Lung (tissue), 12 donors: ENCODE measurements around the gene RPS18. TPM values are rescaled to one million over a fixed set of nuclear protein-coding genes. Genes with fewer than 3 reads are reported as not detected.

Experiments used
- ATAC-seq: fragments of 200-7000 bp; cut with Tn5 transposase; one replicate; pipeline ENCODE4 v1.9.1; 2020; ENCODE audit warnings: moderate number of reproducible peaks; ENCODE audit not compliant: insufficient read depth, low FRiP score
- DNase-seq, 3 donors: peaks; one replicate each; pipeline ENCODE4 v3.0.0-alpha.2; 2013 to 2017
- H3K27ac ChIP-seq, 2 donors: one replicate each; pipeline ENCODE4 v1.5.1; 2013; ENCODE audit warnings: mild to moderate bottlenecking in 2 of 2, moderate library complexity in 2 of 2, control low read depth in 1 of 2, inconsistent platforms in 1 of 2, low read depth in 1 of 2, low read length in 1 of 2
- H3K27me3 ChIP-seq, 3 donors: one replicate each; pipeline ENCODE4 v1.5.1; 2013; ENCODE audit warnings: low read length in 2 of 3; ENCODE audit not compliant: control insufficient read depth in 3 of 3, insufficient read depth in 3 of 3
- H3K36me3 ChIP-seq, 4 donors: one replicate each; pipeline ENCODE4 v1.5.1; 2013; ENCODE audit warnings: low read length in 4 of 4, mild to moderate bottlenecking in 1 of 4, moderate library complexity in 1 of 4; ENCODE audit not compliant: control insufficient read depth in 4 of 4, insufficient read depth in 4 of 4
- H3K4me1 ChIP-seq, 5 donors: one replicate each; pipeline ENCODE4 v1.5.1; 2013; ENCODE audit warnings: low read length in 5 of 5, mild to moderate bottlenecking in 2 of 5, moderate library complexity in 1 of 5; ENCODE audit not compliant: control insufficient read depth in 5 of 5, insufficient read depth in 5 of 5
- H3K4me3 ChIP-seq: one replicate; pipeline ENCODE4 v1.5.1; 2013; ENCODE audit warnings: mild to moderate bottlenecking, control low read depth, moderate library complexity
- H3K9ac ChIP-seq, 2 donors: one replicate each; pipeline ENCODE4 v1.5.1; 2013; ENCODE audit warnings: low read length in 2 of 2, control low read depth in 1 of 2; ENCODE audit not compliant: insufficient read depth in 1 of 2
- H3K9me3 ChIP-seq, 4 donors: one replicate each; pipeline ENCODE4 v1.5.1; 2013; ENCODE audit warnings: low read length in 3 of 4, mild to moderate bottlenecking in 1 of 4, moderate library complexity in 1 of 4; ENCODE audit not compliant: control insufficient read depth in 4 of 4, insufficient read depth in 3 of 4
- CTCF ChIP-seq: IDR thresholded peaks from 2 replicates; pipeline ENCODE4 v1.5.1; 2012; ENCODE audit warnings: mild to moderate bottlenecking; ENCODE audit errors: control extremely low read depth, extremely low read depth
- WGBS, 2 donors: extraction: QIAGEN DNeasy Blood & Tissue Kit; methylation state at CpG; one replicate each; pipeline ENCODE4 v1.1.7; 2013; 5-methylcytosine and 5-hydroxymethylcytosine counted together
- polyA plus RNA-seq, 2 donors: library from polyadenylated mRNA; stranded (reverse); fragments of 200-250 nt; gene quantifications; one replicate each; pipeline ENCODE4 v1.2.1, GENCODE V29; 2013
- total RNA-seq, 2 donors: library from RNA; depleted of rRNA in 1 of 2; stranded (reverse); fragments of >200 nt in 1 of 2; gene quantifications; one replicate each; pipeline ENCODE4 v1.2.1, GENCODE V29; 2014 to 2021
- donor health status: control.
- donor health status: control.
- donor health status: Bipolar disorder and iron deficiency.
- donor health status: healthy.
- donor health status: DM: yes; HTN: yes; CAD: no.

RPS18 gene
- total and polyA plus RNA-seq, 4 donors, result 1,324 to 8,495 (median 2,994) TPM

- no peak for DNase-seq
- H3K9ac ChIP-seq, result no peak overlapping the region
- no peaks in the 10 kb centered on the region for H3K4me1 ChIP-seq
- H3K27me3 ChIP-seq, result no peaks in the 10 kb centered on the region
- ATAC-seq, result no peak
- peaks cover 4 to 59% (median 43%) of the 10 kb centered on the region in 4 donors for H3K36me3 ChIP-seq
- H3K27ac ChIP-seq, result no peak overlapping the region
- H3K9me3 ChIP-seq, result no peaks in the 10 kb centered on the region
- TF ChIP-seq CTCF, result no peak
- WGBS, 2 donors, result 86 to 93% methylated on average over 7 of the region's 7 CpGs
- no peak overlapping the region for H3K4me3 ChIP-seq
Observed at GRCh38 chr6:33264015-33264414, 7.9 kb upstream of the RPS18 start.

GRCh38 chr6:33271117-33271467, 783 bp upstream of the RPS18 start:
- WGBS, 2 donors, result 3 to 5% methylated on average over 7 of the region's 7 CpGs
- peaks cover 5 to 35% (median 23%) of the 10 kb centered on the region in 5 donors for H3K4me1 ChIP-seq
- no peak for ATAC-seq

GRCh38 chr6:33272275-33273128, 627 bp downstream of the RPS18 start:
- 10 to 12% methylated on average over 22 of the region's 22 CpGs for WGBS, 2 donors
- H3K36me3 ChIP-seq, result peaks cover 6 to 51% (median 33%) of the 10 kb centered on the region in 4 donors
- peaks cover 10 to 47% (median 26%) of the 10 kb centered on the region in 5 donors for H3K4me1 ChIP-seq

More at GRCh38 chr6:33271117-33271467, 783 bp upstream of the RPS18 start:
- TF ChIP-seq CTCF, result no peak
- DNase-seq, result no peak
- H3K9me3 ChIP-seq, result no peaks in the 10 kb centered on the region
- H3K27ac ChIP-seq, result peak overlapping the region; percentile 78 to 94
- peaks cover 6 to 63% (median 43%) of the 10 kb centered on the region in 4 donors for H3K36me3 ChIP-seq
- peak overlapping the region; percentile 82 for H3K4me3 ChIP-seq
- H3K27me3 ChIP-seq, result no peaks in the 10 kb centered on the region
- H3K9ac ChIP-seq, result peak overlapping the region; percentile 56 to 95

More at GRCh38 chr6:33272275-33273128, 627 bp downstream of the RPS18 start:
- no peak for TF ChIP-seq CTCF
- peak; percentile 4 for ATAC-seq
- H3K9ac ChIP-seq, result peak overlapping the region; percentile 93 to 94
- no peaks in the 10 kb centered on the region for H3K27me3 ChIP-seq
- no peaks in the 10 kb centered on the region for H3K9me3 ChIP-seq
- no peak for DNase-seq
- peak overlapping the region; percentile 86 for H3K4me3 ChIP-seq
- H3K27ac ChIP-seq, result peak overlapping the region; percentile 38 to 87
